Measurements from ENCODE around the gene AOPEP.

Gene AOPEP

GRCh38 chr9:95027914-95028852 is 301.7 kb downstream of the AOPEP start:
- Histone ChIP-seq H3K9me3 (ENCODE audit: control insufficient read depth, low read length) (no peaks in the 10 kb centered on the region), H3K9ac (ENCODE audit: low read length) (no peak overlapping the region), H3K27me3 (ENCODE audit: control insufficient read depth, insufficient read depth, low read length) (no peaks in the 10 kb centered on the region), H3K4me3 (ENCODE audit: low read length) (no peak overlapping the region), H3K36me3 (ENCODE audit: control insufficient read depth, insufficient read depth, low read length) (peaks cover 2% of the 10 kb centered on the region), H3K4me1 (ENCODE audit: control insufficient read depth, insufficient read depth, low read length) (peaks cover 77% of the 10 kb centered on the region)

GRCh38 chr9:95028853-95029219 is 302.3 kb downstream of the AOPEP start:
- Histone ChIP-seq H3K36me3 (ENCODE audit: control insufficient read depth, insufficient read depth, low read length) (no peaks in the 10 kb centered on the region), H3K9me3 (ENCODE audit: control insufficient read depth, low read length) (no peaks in the 10 kb centered on the region), H3K9ac (ENCODE audit: low read length) (no peak overlapping the region), H3K4me3 (ENCODE audit: low read length) (no peak overlapping the region), H3K27me3 (ENCODE audit: control insufficient read depth, insufficient read depth, low read length) (no peaks in the 10 kb centered on the region), H3K4me1 (ENCODE audit: control insufficient read depth, insufficient read depth, low read length) (peaks cover 76% of the 10 kb centered on the region)

- Histone ChIP-seq H3K4me3 (ENCODE audit: low read length) (no peak overlapping the region), H3K36me3 (ENCODE audit: control insufficient read depth, insufficient read depth, low read length) (no peaks in the 10 kb centered on the region), H3K9ac (ENCODE audit: low read length) (no peak overlapping the region), H3K27me3 (ENCODE audit: control insufficient read depth, insufficient read depth, low read length) (no peaks in the 10 kb centered on the region), H3K4me1 (ENCODE audit: control insufficient read depth, insufficient read depth, low read length) (peaks cover 71% of the 10 kb centered on the region), H3K9me3 (ENCODE audit: control insufficient read depth, low read length) (no peaks in the 10 kb centered on the region)
Measured at GRCh38 chr9:95029288-95029687, 302.8 kb downstream of the AOPEP start.

- H3K4me1 ChIP-seq (ENCODE audit: control insufficient read depth, insufficient read depth, low read length), result peaks cover 68% of the 10 kb centered on the region
- H3K9ac ChIP-seq (ENCODE audit: low read length), result no peak overlapping the region
- no peaks in the 10 kb centered on the region for H3K9me3 ChIP-seq (ENCODE audit: control insufficient read depth, low read length)
- no peaks in the 10 kb centered on the region for H3K36me3 ChIP-seq (ENCODE audit: control insufficient read depth, insufficient read depth, low read length)
- H3K4me3 ChIP-seq (ENCODE audit: low read length), result no peak overlapping the region
- H3K27me3 ChIP-seq (ENCODE audit: control insufficient read depth, insufficient read depth, low read length), result no peaks in the 10 kb centered on the region
Measured at GRCh38 chr9:95029720-95030119, 303.2 kb downstream of the AOPEP start.

GRCh38 chr9:95030344-95030743 is 303.8 kb downstream of the AOPEP start:
- no peak overlapping the region for H3K9ac ChIP-seq (ENCODE audit: low read length)
- H3K9me3 ChIP-seq (ENCODE audit: control insufficient read depth, low read length), result no peaks in the 10 kb centered on the region
- no peaks in the 10 kb centered on the region for H3K27me3 ChIP-seq (ENCODE audit: control insufficient read depth, insufficient read depth, low read length)
- no peaks in the 10 kb centered on the region for H3K36me3 ChIP-seq (ENCODE audit: control insufficient read depth, insufficient read depth, low read length)
- H3K4me1 ChIP-seq (ENCODE audit: control insufficient read depth, insufficient read depth, low read length), result peaks cover 63% of the 10 kb centered on the region
- H3K4me3 ChIP-seq (ENCODE audit: low read length), result no peak overlapping the region

- Histone ChIP-seq H3K4me1 (ENCODE audit: control insufficient read depth, insufficient read depth, low read length) (peaks cover 55% of the 10 kb centered on the region), H3K36me3 (ENCODE audit: control insufficient read depth, insufficient read depth, low read length) (no peaks in the 10 kb centered on the region), H3K27me3 (ENCODE audit: control insufficient read depth, insufficient read depth, low read length) (no peaks in the 10 kb centered on the region), H3K4me3 (ENCODE audit: low read length) (no peak overlapping the region), H3K9me3 (ENCODE audit: control insufficient read depth, low read length) (no peaks in the 10 kb centered on the region), H3K9ac (ENCODE audit: low read length) (no peak overlapping the region)
Measured at GRCh38 chr9:95030920-95031642, 304.6 kb downstream of the AOPEP start.

- Histone ChIP-seq H3K4me3 (ENCODE audit: low read length) (no peak overlapping the region), H3K27me3 (ENCODE audit: control insufficient read depth, insufficient read depth, low read length) (no peaks in the 10 kb centered on the region), H3K4me1 (ENCODE audit: control insufficient read depth, insufficient read depth, low read length) (peaks cover 49% of the 10 kb centered on the region), H3K9me3 (ENCODE audit: control insufficient read depth, low read length) (no peaks in the 10 kb centered on the region), H3K36me3 (ENCODE audit: control insufficient read depth, insufficient read depth, low read length) (no peaks in the 10 kb centered on the region), H3K9ac (ENCODE audit: low read length) (no peak overlapping the region)
Measured at GRCh38 chr9:95031711-95032461, 305.4 kb downstream of the AOPEP start.

- no peaks in the 10 kb centered on the region for H3K27me3 ChIP-seq (ENCODE audit: control insufficient read depth, insufficient read depth, low read length)
- no peaks in the 10 kb centered on the region for H3K36me3 ChIP-seq (ENCODE audit: control insufficient read depth, insufficient read depth, low read length)
- peaks cover 53% of the 10 kb centered on the region for H3K4me1 ChIP-seq (ENCODE audit: control insufficient read depth, insufficient read depth, low read length)
- H3K9ac ChIP-seq (ENCODE audit: low read length), result no peak overlapping the region
- H3K9me3 ChIP-seq (ENCODE audit: control insufficient read depth, low read length), result no peaks in the 10 kb centered on the region
- H3K4me3 ChIP-seq (ENCODE audit: low read length), result no peak overlapping the region
Measured at GRCh38 chr9:95032580-95033341, 306.3 kb downstream of the AOPEP start.

- Histone ChIP-seq H3K4me1 (ENCODE audit: control insufficient read depth, insufficient read depth, low read length) (peaks cover 39% of the 10 kb centered on the region), H3K9ac (ENCODE audit: low read length) (no peak overlapping the region), H3K36me3 (ENCODE audit: control insufficient read depth, insufficient read depth, low read length) (no peaks in the 10 kb centered on the region), H3K9me3 (ENCODE audit: control insufficient read depth, low read length) (no peaks in the 10 kb centered on the region), H3K27me3 (ENCODE audit: control insufficient read depth, insufficient read depth, low read length) (no peaks in the 10 kb centered on the region), H3K4me3 (ENCODE audit: low read length) (no peak overlapping the region)
Measured at GRCh38 chr9:95035846-95036245, 309.3 kb downstream of the AOPEP start.

GRCh38 chr9:95036676-95037075 is 310.2 kb downstream of the AOPEP start:
- peaks cover 31% of the 10 kb centered on the region for H3K4me1 ChIP-seq (ENCODE audit: control insufficient read depth, insufficient read depth, low read length)
- no peaks in the 10 kb centered on the region for H3K27me3 ChIP-seq (ENCODE audit: control insufficient read depth, insufficient read depth, low read length)
- no peak overlapping the region for H3K9ac ChIP-seq (ENCODE audit: low read length)
- H3K9me3 ChIP-seq (ENCODE audit: control insufficient read depth, low read length), result no peaks in the 10 kb centered on the region
- H3K36me3 ChIP-seq (ENCODE audit: control insufficient read depth, insufficient read depth, low read length), result no peaks in the 10 kb centered on the region
- no peak overlapping the region for H3K4me3 ChIP-seq (ENCODE audit: low read length)

- Histone ChIP-seq H3K9me3 (ENCODE audit: control insufficient read depth, low read length) (no peaks in the 10 kb centered on the region), H3K27me3 (ENCODE audit: control insufficient read depth, insufficient read depth, low read length) (no peaks in the 10 kb centered on the region), H3K36me3 (ENCODE audit: control insufficient read depth, insufficient read depth, low read length) (no peaks in the 10 kb centered on the region), H3K9ac (ENCODE audit: low read length) (no peak overlapping the region), H3K4me1 (ENCODE audit: control insufficient read depth, insufficient read depth, low read length) (peaks cover 24% of the 10 kb centered on the region), H3K4me3 (ENCODE audit: low read length) (no peak overlapping the region)
Measured at GRCh38 chr9:95037789-95038521, 311.5 kb downstream of the AOPEP start.
